Measurements from ENCODE around the gene SLCO3A1. TPM values are rescaled to one million over a fixed set of nuclear protein-coding genes. Genes with fewer than 3 reads are reported as not detected.

The SLCO3A1 gene
- total and polyA plus RNA-seq, 5 experiments from 2014 or later: 9.3 to 12.9 (median 11.8) TPM

DNA sequence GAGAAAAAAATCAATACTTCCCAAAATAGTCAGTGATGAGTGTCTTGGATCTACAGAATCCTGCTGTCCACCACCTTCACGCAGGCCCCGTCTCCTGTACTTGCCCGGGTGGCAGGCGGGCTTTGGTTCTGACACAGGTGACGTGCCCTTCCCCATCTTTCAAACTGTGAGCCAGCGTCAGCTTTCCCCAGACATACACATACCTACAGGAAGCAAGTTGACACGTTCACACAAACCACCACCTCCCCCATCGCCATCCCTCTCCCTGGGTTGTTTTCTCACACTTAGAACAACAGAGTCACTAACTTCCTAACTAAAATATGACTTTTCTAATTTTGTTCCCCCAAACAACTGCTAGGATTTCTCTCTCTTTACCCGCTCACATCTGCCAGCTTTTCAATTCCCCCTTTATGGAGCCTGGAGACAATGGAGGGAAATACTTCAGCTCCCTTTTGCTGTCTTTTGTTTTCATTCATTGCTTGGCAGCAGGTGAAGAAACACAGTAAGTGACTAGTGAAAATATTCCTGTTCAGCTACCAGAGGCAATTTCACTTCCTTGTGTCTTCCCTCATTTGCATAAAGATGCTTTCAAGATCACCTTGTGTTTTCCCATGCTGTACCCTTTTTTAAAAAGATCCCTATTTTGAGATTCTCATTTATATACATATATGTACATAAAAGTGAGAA lies 248.3 kb downstream of the SLCO3A1 start:
- DNase-seq (no peak), ATAC-seq (peak in 1 of 2 donors; percentile 38)
- peak overlapping the region in 5 of 10 donors; percentile 0 to 50 (median 8) for H3K4me3 Mint-ChIP-seq
- peaks cover 0 to 3% (median 0%) of the 10 kb centered on the region in 5 donors for H3K27me3 Mint-ChIP-seq
- peaks cover 16 to 35% (median 31%) of the 10 kb centered on the region in 4 donors for H3K4me1 Mint-ChIP-seq
- POLR2A ChIA-PET: no interaction called here
- H3K9me3 Mint-ChIP-seq: peaks cover 0 to 2% (median 0%) of the 10 kb centered on the region in 9 donors
- peaks cover 0 to 22% (median 10%) of the 10 kb centered on the region in 3 donors for H3K36me3 Mint-ChIP-seq
- peak overlapping the region in 6 of 10 donors; percentile 27 to 87 (median 45) for H3K27ac Mint-ChIP-seq

- peak overlapping the region in 1 of 10 donors; percentile 55 for H3K27ac Mint-ChIP-seq
- ATAC-seq: no peak
- peaks cover 0 to 22% (median 7%) of the 10 kb centered on the region in 3 donors for H3K36me3 Mint-ChIP-seq
- no peak for DNase-seq
- POLR2A ChIA-PET: no interaction called here
- H3K4me3 Mint-ChIP-seq: no peak overlapping the region
- peaks cover 0 to 3% (median 0%) of the 10 kb centered on the region in 5 donors for H3K27me3 Mint-ChIP-seq
- H3K4me1 Mint-ChIP-seq: peaks cover 15 to 32% (median 26%) of the 10 kb centered on the region in 4 donors
- peaks cover 0 to 2% (median 0%) of the 10 kb centered on the region in 9 donors for H3K9me3 Mint-ChIP-seq
Measured at GRCh38 chr15:92102395-92102755, 248.9 kb downstream of the SLCO3A1 start.

DNA sequence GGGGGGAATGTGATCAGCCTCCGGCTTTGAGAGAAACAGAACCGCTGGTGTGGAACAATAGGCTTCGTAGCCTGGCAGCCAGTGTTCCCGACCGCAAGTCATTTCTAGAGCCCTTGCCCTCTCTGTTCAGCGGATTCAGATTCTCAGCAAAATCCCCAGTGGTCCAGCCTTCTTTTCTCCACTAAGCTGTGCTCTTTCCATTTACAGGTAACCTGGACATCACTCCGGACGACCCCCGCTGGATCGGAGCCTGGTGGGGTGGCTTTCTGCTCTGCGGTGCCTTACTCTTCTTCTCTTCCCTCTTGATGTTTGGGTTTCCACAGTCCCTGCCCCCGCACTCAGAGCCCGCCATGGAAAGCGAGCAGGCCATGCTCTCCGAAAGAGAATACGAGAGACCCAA lies 250.6 kb downstream of the SLCO3A1 start:
- POLR2A ChIA-PET: no interaction called here
- H3K4me1 Mint-ChIP-seq: peaks cover 17 to 38% (median 35%) of the 10 kb centered on the region in 4 donors
- H3K9me3 Mint-ChIP-seq: no peaks in the 10 kb centered on the region
- no peak overlapping the region for H3K27ac Mint-ChIP-seq
- no peaks in the 10 kb centered on the region for H3K27me3 Mint-ChIP-seq
- H3K4me3 Mint-ChIP-seq: no peak overlapping the region
- no peak for ATAC-seq
- H3K36me3 Mint-ChIP-seq: peaks cover 0 to 18% (median 5%) of the 10 kb centered on the region in 3 donors
- DNase-seq: no peak

DNA sequence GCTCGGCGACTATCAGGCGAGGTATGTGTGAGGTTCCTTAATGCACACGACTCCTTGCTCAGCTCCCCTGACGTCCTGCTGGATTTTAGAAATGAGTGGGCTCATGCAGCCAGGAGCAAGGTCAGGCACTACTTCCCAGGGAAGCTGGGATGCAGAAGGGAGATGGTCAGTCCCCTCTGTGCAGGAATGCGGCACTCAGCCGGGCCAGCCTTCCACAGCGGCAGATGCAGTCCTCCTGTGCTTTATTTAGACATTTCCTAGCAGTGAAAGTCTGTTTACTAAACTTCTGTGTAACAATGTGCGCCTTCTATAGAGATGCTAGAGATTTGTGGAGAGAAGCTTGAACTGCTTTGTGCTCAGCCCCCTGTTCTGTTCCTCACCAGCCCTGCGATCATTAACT lies 252.1 kb downstream of the SLCO3A1 start:
- POLR2A ChIA-PET: no interaction called here
- H3K4me3 Mint-ChIP-seq: no peak overlapping the region
- no peaks in the 10 kb centered on the region for H3K27me3 Mint-ChIP-seq
- DNase-seq: no peak
- peaks cover 17 to 43% (median 38%) of the 10 kb centered on the region in 4 donors for H3K4me1 Mint-ChIP-seq
- ATAC-seq: no peak
- no peaks in the 10 kb centered on the region for H3K9me3 Mint-ChIP-seq
- H3K27ac Mint-ChIP-seq: no peak overlapping the region
- peaks cover 0 to 16% (median 5%) of the 10 kb centered on the region in 3 donors for H3K36me3 Mint-ChIP-seq

GRCh38 chr15:92107510-92107909 lies 254.0 kb downstream of the SLCO3A1 start:
- H3K27me3 Mint-ChIP-seq: no peaks in the 10 kb centered on the region
- peaks cover 16 to 28% (median 23%) of the 10 kb centered on the region in 4 donors for H3K4me1 Mint-ChIP-seq
- no peak overlapping the region for H3K27ac Mint-ChIP-seq
- no peaks in the 10 kb centered on the region for H3K9me3 Mint-ChIP-seq
- DNase-seq: no peak
- POLR2A ChIA-PET: no interaction called here
- H3K4me3 Mint-ChIP-seq: no peak overlapping the region
- H3K36me3 Mint-ChIP-seq: peaks cover 0 to 13% (median 5%) of the 10 kb centered on the region in 3 donors
- no peak for ATAC-seq

GRCh38 chr15:92109191-92109873 lies 255.8 kb downstream of the SLCO3A1 start:
- peak in 1 of 2 donors; percentile 23 for ATAC-seq
- POLR2A ChIA-PET: no interaction called here
- Mint-ChIP-seq H3K27ac (peak overlapping the region in 3 of 10 donors; percentile 9 to 79 (median 69)), H3K27me3 (no peaks in the 10 kb centered on the region), H3K4me1 (peaks cover 16 to 28% (median 22%) of the 10 kb centered on the region in 4 donors), H3K9me3 (no peaks in the 10 kb centered on the region), H3K4me3 (peak overlapping the region in 1 of 10 donors; percentile 31), H3K36me3 (peaks cover under 1 to 14% (median 5%) of the 10 kb centered on the region in 3 donors)
- no peak for DNase-seq

DNA sequence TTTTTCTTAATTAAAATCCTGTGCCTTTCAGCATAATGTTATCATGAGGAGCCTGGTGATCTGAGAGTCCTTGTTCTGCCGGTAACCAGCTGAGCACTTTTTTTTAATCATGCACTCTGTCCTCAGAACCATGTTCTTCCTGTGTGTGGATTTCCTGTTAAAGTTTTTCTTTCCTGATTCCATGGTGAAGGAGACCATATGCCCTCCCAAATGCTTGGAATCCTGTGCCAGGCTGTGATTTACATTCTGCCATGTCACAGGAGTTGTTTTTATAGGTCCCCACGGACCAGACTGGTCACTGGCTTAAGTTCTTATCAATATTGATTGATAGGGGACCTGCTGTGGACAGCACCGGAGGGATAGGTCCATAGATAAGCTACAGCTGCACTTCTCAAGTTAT lies 257.8 kb downstream of the SLCO3A1 start:
- POLR2A ChIA-PET: no interaction called here
- ATAC-seq: no peak
- no peaks in the 10 kb centered on the region for H3K27me3 Mint-ChIP-seq
- H3K4me3 Mint-ChIP-seq: no peak overlapping the region
- no peak for DNase-seq
- H3K36me3 Mint-ChIP-seq: peaks cover 2 to 16% (median 8%) of the 10 kb centered on the region in 3 donors
- H3K4me1 Mint-ChIP-seq: peaks cover 16 to 28% (median 22%) of the 10 kb centered on the region in 4 donors
- H3K27ac Mint-ChIP-seq: peak overlapping the region in 1 of 10 donors; percentile 23
- no peaks in the 10 kb centered on the region for H3K9me3 Mint-ChIP-seq

GRCh38 chr15:92111751-92112150 lies 258.2 kb downstream of the SLCO3A1 start:
- H3K27me3 Mint-ChIP-seq: no peaks in the 10 kb centered on the region

GRCh38 chr15:92112180-92112579 lies 258.7 kb downstream of the SLCO3A1 start:
- no peak overlapping the region for H3K4me3 Mint-ChIP-seq
- H3K9me3 Mint-ChIP-seq: no peaks in the 10 kb centered on the region
- no peaks in the 10 kb centered on the region for H3K27me3 Mint-ChIP-seq
- ATAC-seq (no peak), DNase-seq (no peak)
- H3K4me1 Mint-ChIP-seq: peaks cover 16 to 25% (median 22%) of the 10 kb centered on the region in 4 donors
- POLR2A ChIA-PET: no interaction called here
- H3K27ac Mint-ChIP-seq: no peak overlapping the region
- H3K36me3 Mint-ChIP-seq: peaks cover 2 to 16% (median 8%) of the 10 kb centered on the region in 3 donors

More at GRCh38 chr15:92111751-92112150, 258.2 kb downstream of the SLCO3A1 start:
- Mint-ChIP-seq H3K36me3 (peaks cover 2 to 16% (median 8%) of the 10 kb centered on the region in 3 donors), H3K4me3 (no peak overlapping the region), H3K4me1 (peaks cover 16 to 25% (median 22%) of the 10 kb centered on the region in 4 donors), H3K27ac (peak overlapping the region in 1 of 10 donors; percentile 61), H3K9me3 (no peaks in the 10 kb centered on the region)
- no peak for ATAC-seq
- no peak for DNase-seq
- POLR2A ChIA-PET: no interaction called here

GRCh38 chr15:92112711-92113110 lies 259.2 kb downstream of the SLCO3A1 start:
- no peak overlapping the region for H3K4me3 Mint-ChIP-seq
- no peaks in the 10 kb centered on the region for H3K9me3 Mint-ChIP-seq
- POLR2A ChIA-PET: no interaction called here
- no peak overlapping the region for H3K27ac Mint-ChIP-seq
- DNase-seq (no peak), ATAC-seq (no peak)
- peaks cover 2 to 16% (median 8%) of the 10 kb centered on the region in 3 donors for H3K36me3 Mint-ChIP-seq
- peaks cover 16 to 25% (median 22%) of the 10 kb centered on the region in 4 donors for H3K4me1 Mint-ChIP-seq
- no peaks in the 10 kb centered on the region for H3K27me3 Mint-ChIP-seq

DNA sequence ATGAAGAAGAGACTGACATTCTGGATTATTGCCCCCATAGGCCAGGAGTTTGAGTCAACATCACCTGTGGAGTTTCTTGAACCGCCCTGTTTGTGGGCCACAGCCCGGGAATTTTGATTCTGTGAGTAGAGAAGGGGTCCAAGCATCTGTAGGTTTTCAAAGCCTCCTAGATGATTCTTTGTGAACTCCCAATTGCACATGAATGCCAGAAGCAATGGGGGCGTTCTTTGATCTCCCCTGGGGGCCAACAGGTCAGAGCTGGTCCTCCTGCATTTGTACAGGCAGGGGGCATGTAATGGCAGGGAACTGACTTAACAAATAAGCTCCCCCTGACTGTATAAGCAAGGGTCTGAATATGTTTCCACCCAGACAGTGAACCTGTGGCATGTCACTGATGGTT lies 260.3 kb downstream of the SLCO3A1 start:
- ATAC-seq (no peak), DNase-seq (no peak)
- H3K27ac Mint-ChIP-seq: no peak overlapping the region
- no peak overlapping the region for H3K4me3 Mint-ChIP-seq
- no peaks in the 10 kb centered on the region for H3K9me3 Mint-ChIP-seq
- POLR2A ChIA-PET: no interaction called here
- peaks cover 10 to 15% (median 12%) of the 10 kb centered on the region in 4 donors for H3K4me1 Mint-ChIP-seq
- peaks cover 2 to 16% (median 8%) of the 10 kb centered on the region in 3 donors for H3K36me3 Mint-ChIP-seq
- no peaks in the 10 kb centered on the region for H3K27me3 Mint-ChIP-seq

DNA sequence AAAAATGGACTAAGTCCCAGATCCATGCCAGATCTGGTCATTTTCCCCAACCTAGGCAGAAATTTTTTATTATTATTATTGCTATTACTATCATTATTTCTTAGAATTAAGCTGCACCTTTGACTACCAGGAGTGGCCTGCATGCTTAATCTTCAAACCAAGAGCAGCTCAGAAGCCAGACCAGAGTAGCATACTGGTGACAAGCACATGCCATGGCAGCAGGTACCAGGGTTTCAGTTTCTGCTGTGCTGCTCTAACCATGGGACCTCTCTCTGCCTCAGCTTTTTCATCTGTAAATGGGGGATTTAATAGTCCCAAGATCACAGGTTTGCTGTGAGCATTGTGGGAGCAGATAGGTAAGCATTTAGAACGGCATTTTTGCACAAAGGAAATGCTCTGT lies 262.3 kb downstream of the SLCO3A1 start:
- Mint-ChIP-seq H3K9me3 (no peaks in the 10 kb centered on the region), H3K4me1 (peaks cover 0 to 8% (median 0%) of the 10 kb centered on the region in 4 donors), H3K27ac (no peak overlapping the region), H3K4me3 (no peak overlapping the region), H3K36me3 (peaks cover 6 to 22% (median 12%) of the 10 kb centered on the region in 3 donors), H3K27me3 (no peaks in the 10 kb centered on the region)
- no peak for DNase-seq
- ATAC-seq: no peak
- POLR2A ChIA-PET: no interaction called here

GRCh38 chr15:92116330-92116729 lies 262.8 kb downstream of the SLCO3A1 start:
- peaks cover 11 to 27% (median 16%) of the 10 kb centered on the region in 3 donors for H3K36me3 Mint-ChIP-seq

More at GRCh38 chr15:92116330-92116729, 262.8 kb downstream of the SLCO3A1 start:
- Mint-ChIP-seq H3K9me3 (peaks cover 0 to 1% (median 0%) of the 10 kb centered on the region in 9 donors), H3K4me3 (no peak overlapping the region), H3K27ac (no peak overlapping the region), H3K4me1 (peaks cover 0 to 7% (median 0%) of the 10 kb centered on the region in 4 donors), H3K27me3 (no peaks in the 10 kb centered on the region)
- ATAC-seq (no peak), DNase-seq (no peak)
- POLR2A ChIA-PET: no interaction called here
